IMR-90 (cell line): ENCODE data around the gene PTGES2. TPM values are rescaled to one million over a fixed set of nuclear protein-coding genes. Genes with fewer than 3 reads are reported as not detected.

Source experiments
- ATAC-seq: fragments of 200-7000 bp; cut with Tn5 transposase; 2 replicates; pipeline ENCODE4 v1.9.1; 2020; ENCODE audit warnings: low read depth, mild to moderate bottlenecking, moderate library complexity
- BruUV-seq: library from RNA; stranded (reverse); fragments of 400-500 nt; replicated peaks from 2 replicates; lab custom pipeline; 2021; lab: Mats Ljungman, UMichigan
- CTCF ChIA-PET: fragments of 300-600 bp; formaldehyde crosslinking; extraction: SDS; loops from one replicate; lab custom pipeline; 2021; ENCODE audit warnings: antibody characterized with exemption; lab: Yijun Ruan, JAX
- POLR2A ChIA-PET: fragments of 300-600 bp; sonication (Branson Sonifier 250); formaldehyde crosslinking; loops from one replicate; lab custom pipeline; 2022; ENCODE audit warnings: antibody characterized with exemption; ENCODE audit not compliant: unreplicated experiment; lab: Charles Lee
- DNase-seq: peaks from one replicate; pipeline ENCODE4 v3.0.0; 2013
- H2AFZ ChIP-seq: replicated peaks from 2 replicates; pipeline ENCODE3; 2013; ENCODE audit warnings: low read length, mild to moderate bottlenecking; ENCODE audit not compliant: poor library complexity
- H2AK5ac ChIP-seq: 2 replicates; pipeline ENCODE4 v1.6.1; 2013; ENCODE audit warnings: low read depth, low read length, inconsistent platforms
- H2AK9ac ChIP-seq: replicated peaks from 2 replicates; pipeline ENCODE3; 2013; ENCODE audit warnings: mild to moderate bottlenecking, low read depth, low read length, moderate library complexity; ENCODE audit not compliant: poor library complexity
- H2BK120ac ChIP-seq: 2 replicates; pipeline ENCODE4 v1.6.1; 2013; ENCODE audit warnings: low read depth, low read length, inconsistent platforms
- H2BK15ac ChIP-seq: 3 replicates; pipeline ENCODE4 v1.6.1; 2013; ENCODE audit warnings: low read depth, low read length, inconsistent platforms
- H2BK20ac ChIP-seq: 2 replicates; pipeline ENCODE4 v1.6.1; 2013; ENCODE audit warnings: low read depth, mild to moderate bottlenecking, inconsistent platforms, low read length, moderate library complexity
- H2BK5ac ChIP-seq: 2 replicates; pipeline ENCODE4 v1.6.1; 2013; ENCODE audit warnings: mild to moderate bottlenecking, low read depth, low read length, inconsistent platforms; ENCODE audit not compliant: poor library complexity, severe bottlenecking
- H3K14ac ChIP-seq: replicated peaks from 2 replicates; pipeline ENCODE4 v1.6.1; 2013; ENCODE audit warnings: low read depth, low read length, inconsistent platforms
- H3K18ac ChIP-seq: 2 replicates; pipeline ENCODE4 v1.6.1; 2013; ENCODE audit warnings: low read depth, low read length, control low read depth
- H3K23ac ChIP-seq: 2 replicates; pipeline ENCODE4 v1.6.1; 2013; ENCODE audit warnings: low read depth, low read length, inconsistent platforms
- H3K27ac ChIP-seq: 2 replicates; pipeline ENCODE4 v1.5.1; 2013; ENCODE audit warnings: mild to moderate bottlenecking, control low read depth, low read length; ENCODE audit not compliant: insufficient read depth
- H3K27me3 ChIP-seq: 2 replicates; pipeline ENCODE4 v1.6.1; 2013; ENCODE audit warnings: low read length; ENCODE audit not compliant: control insufficient read depth, insufficient read depth
- H3K36me3 ChIP-seq: 2 replicates; pipeline ENCODE4 v1.6.1; 2013; ENCODE audit warnings: low read length, mixed read lengths; ENCODE audit not compliant: control insufficient read depth, insufficient read depth
- H3K4ac ChIP-seq: 2 replicates; pipeline ENCODE4 v1.6.1; 2013; ENCODE audit warnings: low read depth, low read length, inconsistent platforms
- H3K4me1 ChIP-seq: 2 replicates; pipeline ENCODE4 v1.6.1; 2013; ENCODE audit warnings: low read length, mixed read lengths; ENCODE audit not compliant: control insufficient read depth, insufficient read depth
- H3K4me2 ChIP-seq: 2 replicates; pipeline ENCODE4 v1.6.1; 2013; ENCODE audit warnings: low read depth, mild to moderate bottlenecking, control low read depth, low read length, moderate library complexity
- H3K4me3 ChIP-seq: 2 replicates; pipeline ENCODE4 v1.5.1; 2013; ENCODE audit warnings: low read depth, mild to moderate bottlenecking, control low read depth, low read length, moderate library complexity; ENCODE audit not compliant: insufficient read depth
- H3K56ac ChIP-seq: 2 replicates; pipeline ENCODE4 v1.6.1; 2013; ENCODE audit warnings: low read length, inconsistent platforms; ENCODE audit not compliant: insufficient read depth; ENCODE audit errors: extremely low read depth
- H3K79me1 ChIP-seq, 2 experiments: 2 replicates each; pipeline ENCODE4 v1.6.1; 2013; ENCODE audit warnings: low read length in 2 of 2, inconsistent platforms in 1 of 2, low read depth in 1 of 2
- H3K9ac ChIP-seq: 2 replicates; pipeline ENCODE4 v1.6.1; 2013; ENCODE audit warnings: low read depth, low read length, control low read depth
- H3K9me1 ChIP-seq: 2 replicates; pipeline ENCODE4 v1.6.1; 2013; ENCODE audit warnings: low read length, inconsistent platforms; ENCODE audit not compliant: insufficient read depth
- H3K9me3 ChIP-seq: 2 replicates; pipeline ENCODE4 v1.6.1; 2013; ENCODE audit warnings: low read length; ENCODE audit not compliant: control insufficient read depth, insufficient read depth
- H4K20me1 ChIP-seq: 2 replicates; pipeline ENCODE4 v1.6.1; 2013; ENCODE audit warnings: low read length, inconsistent platforms; ENCODE audit not compliant: insufficient read depth
- H4K5ac ChIP-seq: 2 replicates; pipeline ENCODE4 v1.6.1; 2013; ENCODE audit warnings: mild to moderate bottlenecking, low read depth, low read length, control low read depth
- H4K8ac ChIP-seq, 2 experiments: 2 replicates each; pipeline ENCODE4 v1.6.1; 2013; ENCODE audit warnings: low read depth in 2 of 2, low read length in 2 of 2, control low read depth in 1 of 2, inconsistent platforms in 1 of 2
- H4K91ac ChIP-seq: 2 replicates; pipeline ENCODE4 v1.6.1; 2013; ENCODE audit warnings: low read depth, low read length, inconsistent platforms; ENCODE audit not compliant: insufficient read depth
- CEBPB ChIP-seq: IDR thresholded peaks from 2 replicates; pipeline ENCODE4 v1.6.1; 2012; ENCODE audit warnings: low read depth, low read length, improper control_type of control experiment
- CHD1 ChIP-seq: IDR thresholded peaks from 2 replicates; pipeline ENCODE4 v1.6.1; 2012; ENCODE audit warnings: low read depth, low read length, improper control_type of control experiment
- FOS ChIP-seq: fragments of 150-350 bp; IDR thresholded peaks from 2 replicates; pipeline ENCODE4 v1.6.1; 2016; ENCODE audit warnings: low read depth, low read length
- MAFK ChIP-seq: IDR thresholded peaks from 2 replicates; pipeline ENCODE4 v1.6.1; 2012; ENCODE audit warnings: low read depth, low read length, improper control_type of control experiment
- MXI1 ChIP-seq: IDR thresholded peaks from 2 replicates; pipeline ENCODE4 v1.6.1; 2012; ENCODE audit warnings: low read depth, mild to moderate bottlenecking, low read length, moderate library complexity, borderline replicate concordance
- NFE2L2 ChIP-seq: fragments of 150-350 bp; IDR thresholded peaks from 2 replicates; pipeline ENCODE4 v1.6.1; 2016; ENCODE audit warnings: low read depth, mild to moderate bottlenecking, low read length
- POLR2A ChIP-seq: IDR thresholded peaks from 2 replicates; pipeline ENCODE4 v1.6.1; 2012; ENCODE audit warnings: mild to moderate bottlenecking, low read depth, low read length
- RAD21 ChIP-seq: IDR thresholded peaks from 2 replicates; pipeline ENCODE4 v1.6.1; 2012; ENCODE audit warnings: low read length, improper control_type of control experiment
- RCOR1 ChIP-seq: IDR thresholded peaks from 2 replicates; pipeline ENCODE4 v1.6.1; 2012; ENCODE audit warnings: mild to moderate bottlenecking, low read length, improper control_type of control experiment; ENCODE audit not compliant: insufficient replicate concordance
- SMC3 ChIP-seq: fragments of 150-350 bp; IDR thresholded peaks from 2 replicates; pipeline ENCODE4 v1.6.1; 2016; ENCODE audit warnings: low read depth, mild to moderate bottlenecking, antibody characterized with exemption, low read length, moderate library complexity
- USF2 ChIP-seq: fragments of 150-350 bp; IDR thresholded peaks from 2 replicates; pipeline ENCODE4 v1.6.1; 2017; ENCODE audit warnings: mild to moderate bottlenecking, antibody characterized with exemption, low read length, low read depth
- WGBS, 2 experiments: methylation state at CpG; one replicate each; pipeline versions ENCODE4 v1.1.5 to v1.1.7; 2013; ENCODE audit warnings: missing lambda C conversion rate in 2 of 2; ENCODE audit not compliant: insufficient read length in 1 of 2; ENCODE audit errors: extremely low coverage in 2 of 2; 5-methylcytosine and 5-hydroxymethylcytosine counted together
- dilution Hi-C: fragments of 300-500 bp; cut with HindIII; formaldehyde crosslinking; loops from one replicate; pipeline ENCODE4 v1.14.3; 2018; ENCODE audit warnings: low sequenced_read_pairs; ENCODE audit not compliant: unreplicated experiment
- in situ Hi-C: fragments of 300-500 bp; cut with MboI; formaldehyde crosslinking; loops from 3 replicates; pipeline ENCODE4 v1.14.3; 2019; ENCODE audit warnings: low sequenced_read_pairs, inconsistent platforms, mixed read lengths
- intact Hi-C: fragments of 100-400 bp; cut with micrococcal nuclease; formaldehyde crosslinking; loops from 2 replicates; pipeline ENCODE4 v1.10.0; 2022
- polyA plus RNA-seq, 3 experiments: library from polyadenylated mRNA; depleted of rRNA; stranded (reverse); fragments of >200 nt; gene quantifications; 2 replicates each; pipeline ENCODE4 v1.2.3, GENCODE V29; 2012; ENCODE audit warnings: low replicate concordance in 1 of 3
- total RNA-seq: library from RNA; depleted of rRNA; stranded (reverse); fragments of >200 nt; gene quantifications from 2 replicates; pipeline ENCODE4 v1.2.3, GENCODE V29; 2012

Gene PTGES2
- total and polyA plus RNA-seq, 2 of the 4 experiments (the other 2 are of a cell fraction): 100 to 107 TPM

- WGBS, 2 experiments: 86% methylated on average over 4 of the region's 12 CpGs; no CpG with 5 or more reads in 1 of the 2 experiments
- Histone ChIP-seq H3K18ac (no peak overlapping the region), H4K5ac (no peak overlapping the region), H3K14ac (no peak overlapping the region), H3K79me1 (peaks cover 34 to 90% of the 10 kb centered on the region in 2 experiments), H2BK120ac (no peak overlapping the region), H3K4ac (no peak overlapping the region; the same call in 1 of the 2 replicates), H3K9me3 (no peaks in the 10 kb centered on the region), H3K4me3 (no peak overlapping the region), H3K23ac (no peak overlapping the region), H4K91ac (no peak overlapping the region), H4K20me1 (peaks cover 42% of the 10 kb centered on the region), H3K36me3 (peaks cover 46% of the 10 kb centered on the region), H3K27me3 (no peaks in the 10 kb centered on the region), H2BK15ac (no peak overlapping the region), H3K9ac (no peak overlapping the region), H2AK5ac (no peak overlapping the region; the same call in 1 of the 2 replicates), H3K4me1 (peaks cover 25% of the 10 kb centered on the region), H2AK9ac (no peak overlapping the region), H2AFZ (no peak overlapping the region), H4K8ac (no peak overlapping the region), H3K27ac (no peak overlapping the region), H3K56ac (no peak overlapping the region), H3K4me2 (no peak overlapping the region), H2BK20ac (no peak overlapping the region), H3K9me1 (peaks cover 27% of the 10 kb centered on the region; the same call in 1 of the 2 replicates), H2BK5ac (no peak overlapping the region)
- dilution Hi-C loops (no loop called here), in situ Hi-C loops (no loop called here), intact Hi-C loops (no loop called here)
- no TSS peak for BruUV-seq
- ATAC-seq (no peak), DNase-seq (no peak)
- ChIA-PET POLR2A (no interaction called here), CTCF (no interaction called here)
- no peak for TF ChIP-seq RAD21
- TF ChIP-seq SMC3: no peak
- TF ChIP-seq POLR2A: no peak
- TF ChIP-seq MAFK: no peak
- TF ChIP-seq RCOR1: no peak
- TF ChIP-seq CHD1: no peak
- no peak for TF ChIP-seq NFE2L2
- no peak for TF ChIP-seq FOS
- TF ChIP-seq USF2: no peak
- no peak for TF ChIP-seq CEBPB
- TF ChIP-seq MXI1: no peak
These were observed 26.3 kb downstream of the PTGES2 start for GRCh38 chr9:128101231-128101661.
